Measurements from ENCODE around the gene TWSG1.

DNA sequence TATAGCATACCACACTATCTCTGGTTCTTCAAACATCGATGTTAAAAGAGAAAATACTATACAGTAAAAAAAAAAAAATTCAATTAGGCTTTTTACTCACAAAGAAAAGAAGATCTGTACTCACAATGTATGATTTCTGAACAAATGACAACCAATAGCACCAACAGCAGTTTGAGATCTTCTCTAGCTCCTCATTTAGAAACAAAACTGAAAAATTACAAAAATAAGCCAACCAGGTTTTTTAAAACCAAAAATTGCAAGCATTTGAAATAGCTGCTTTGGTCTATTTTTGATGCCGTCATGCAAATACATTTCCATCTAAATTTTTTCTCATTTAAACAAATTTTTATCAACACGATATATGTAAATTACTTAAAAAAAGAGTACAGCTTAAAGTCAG, 106.5 kb downstream of the TWSG1 start:
- TF ChIP-seq, protein P1, sequence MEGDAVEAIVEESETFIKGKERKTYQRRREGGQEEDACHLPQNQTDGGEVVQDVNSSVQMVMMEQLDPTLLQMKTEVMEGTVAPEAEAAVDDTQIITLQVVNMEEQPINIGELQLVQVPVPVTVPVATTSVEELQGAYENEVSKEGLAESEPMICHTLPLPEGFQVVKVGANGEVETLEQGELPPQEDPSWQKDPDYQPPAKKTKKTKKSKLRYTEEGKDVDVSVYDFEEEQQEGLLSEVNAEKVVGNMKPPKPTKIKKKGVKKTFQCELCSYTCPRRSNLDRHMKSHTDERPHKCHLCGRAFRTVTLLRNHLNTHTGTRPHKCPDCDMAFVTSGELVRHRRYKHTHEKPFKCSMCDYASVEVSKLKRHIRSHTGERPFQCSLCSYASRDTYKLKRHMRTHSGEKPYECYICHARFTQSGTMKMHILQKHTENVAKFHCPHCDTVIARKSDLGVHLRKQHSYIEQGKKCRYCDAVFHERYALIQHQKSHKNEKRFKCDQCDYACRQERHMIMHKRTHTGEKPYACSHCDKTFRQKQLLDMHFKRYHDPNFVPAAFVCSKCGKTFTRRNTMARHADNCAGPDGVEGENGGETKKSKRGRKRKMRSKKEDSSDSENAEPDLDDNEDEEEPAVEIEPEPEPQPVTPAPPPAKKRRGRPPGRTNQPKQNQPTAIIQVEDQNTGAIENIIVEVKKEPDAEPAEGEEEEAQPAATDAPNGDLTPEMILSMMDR (IDR thresholded peaks at IDR 0.05) = no peak
- TF ChIP-seq POLR2A (IDR thresholded peaks at IDR 0.05) (no peak), POLR2AphosphoS5 (IDR thresholded peaks at IDR 0.05) (no peak)

Measured in breast epithelium (tissue), 3 donors.